GM04504 (cell line): ENCODE measurements around the gene KIAA1671.
A peak's percentile ranks its signal among the peaks of the same experiment; 100 is the strongest.

Experiments used
- DNase-seq: peaks from one replicate; pipeline ENCODE4 v3.0.0-alpha.2; 2012; ENCODE audit warnings: low read depth

The KIAA1671 gene

DNA sequence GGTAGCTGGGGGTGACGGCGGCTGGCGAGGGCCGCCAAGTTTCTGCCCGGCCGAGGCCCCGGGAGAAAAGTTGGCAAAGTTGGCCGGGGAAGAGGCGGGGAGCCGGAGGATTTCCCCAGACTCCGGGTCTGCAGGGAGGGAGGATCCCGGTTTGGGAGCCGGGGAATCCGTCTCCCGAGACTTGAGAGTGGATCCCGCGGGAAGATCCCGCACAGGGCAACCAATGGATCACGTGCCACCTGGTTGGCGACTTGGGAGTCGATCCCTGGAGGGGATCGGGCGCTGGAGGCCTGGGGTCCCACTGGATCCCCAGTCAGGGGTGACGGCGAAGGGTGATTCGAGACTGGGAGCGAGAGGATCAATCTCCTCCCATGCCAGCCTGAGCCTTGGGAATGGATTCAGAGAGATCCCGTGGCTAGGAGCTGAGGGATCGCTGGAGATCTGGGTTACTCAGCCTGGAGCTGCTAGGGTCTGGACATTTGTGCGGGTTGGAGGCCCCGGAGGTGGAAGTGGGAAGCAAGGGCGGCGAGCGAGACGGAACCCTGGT lies 394 bp downstream of the KIAA1671 start:
- no peak for DNase-seq

DNA sequence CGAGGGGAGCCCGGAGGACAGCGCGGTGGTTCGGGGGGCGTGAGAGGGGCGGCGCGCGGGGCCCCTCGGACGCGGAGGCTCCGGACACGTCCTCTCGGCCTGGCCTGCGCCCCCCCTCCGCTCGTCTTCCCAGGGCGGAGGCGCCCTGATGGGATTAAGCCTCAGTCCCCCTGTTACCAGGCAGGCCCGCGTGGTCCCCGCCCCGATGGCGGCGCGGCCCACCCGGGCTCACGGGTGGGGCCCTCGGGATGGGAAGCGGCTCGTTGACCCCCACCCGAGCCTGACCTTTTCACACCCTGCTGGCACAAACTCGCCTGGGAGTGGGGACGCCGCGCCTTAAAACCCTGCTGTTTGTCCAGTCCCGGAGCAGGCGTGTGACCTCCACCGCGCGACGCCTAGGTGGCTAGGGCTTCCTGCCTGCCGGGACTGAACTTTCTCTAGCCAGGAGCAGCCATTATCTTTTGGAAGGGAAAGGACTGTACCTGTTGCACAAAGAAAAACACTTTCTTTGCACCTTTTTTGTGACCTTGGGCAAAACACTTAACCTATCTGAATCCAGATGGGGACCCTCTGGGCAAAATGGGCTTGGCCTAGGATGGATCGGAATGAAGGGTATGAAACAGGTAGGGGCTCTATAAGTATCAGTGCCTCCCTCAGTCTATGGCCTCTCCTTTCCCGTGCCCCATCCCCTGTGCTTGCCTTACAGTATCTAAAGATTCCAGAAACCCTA lies 1.0 kb downstream of the KIAA1671 start:
- DNase-seq: no peak

DNA sequence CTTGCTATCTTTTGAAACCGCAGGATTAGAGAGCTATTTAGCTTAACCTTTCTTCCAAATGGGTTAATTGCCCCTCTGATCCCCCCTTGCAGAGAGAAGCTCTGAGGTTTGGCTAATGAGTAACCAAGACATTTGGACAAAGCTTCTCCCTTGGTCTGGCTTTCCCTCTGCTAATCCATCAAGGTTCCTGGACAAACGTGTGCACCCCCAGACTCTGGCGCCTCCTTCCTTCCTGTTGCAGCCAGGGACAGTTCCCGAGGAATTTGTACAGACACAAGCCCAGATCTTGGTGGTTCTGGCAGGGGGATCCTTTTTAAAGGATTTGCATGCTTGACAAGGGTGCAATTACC lies 1.6 kb downstream of the KIAA1671 start:
- DNase-seq: no peak

- DNase-seq: no peak
Measured at GRCh38 chr22:24954856-24955255, 2.3 kb downstream of the KIAA1671 start.

DNA sequence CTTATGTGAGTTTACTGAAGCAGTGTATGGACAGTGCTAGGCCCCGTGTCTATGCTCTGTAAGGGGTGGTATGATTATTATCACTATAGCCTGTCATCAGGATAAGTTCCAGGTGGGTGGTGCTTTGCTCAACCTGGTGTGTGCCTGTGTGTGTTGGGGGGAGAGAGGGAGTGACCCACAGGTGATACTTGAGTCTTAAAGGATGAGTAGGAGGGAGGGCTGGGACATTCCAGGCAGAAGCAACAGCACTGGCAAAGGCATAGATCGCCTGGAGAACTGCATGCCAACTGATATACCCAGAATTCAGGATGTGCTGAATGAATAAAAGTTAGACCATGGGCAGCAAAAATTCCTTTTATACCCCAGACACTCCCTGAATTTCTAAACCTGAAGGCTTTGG lies 4.5 kb downstream of the KIAA1671 start:
- DNase-seq: no peak

DNA sequence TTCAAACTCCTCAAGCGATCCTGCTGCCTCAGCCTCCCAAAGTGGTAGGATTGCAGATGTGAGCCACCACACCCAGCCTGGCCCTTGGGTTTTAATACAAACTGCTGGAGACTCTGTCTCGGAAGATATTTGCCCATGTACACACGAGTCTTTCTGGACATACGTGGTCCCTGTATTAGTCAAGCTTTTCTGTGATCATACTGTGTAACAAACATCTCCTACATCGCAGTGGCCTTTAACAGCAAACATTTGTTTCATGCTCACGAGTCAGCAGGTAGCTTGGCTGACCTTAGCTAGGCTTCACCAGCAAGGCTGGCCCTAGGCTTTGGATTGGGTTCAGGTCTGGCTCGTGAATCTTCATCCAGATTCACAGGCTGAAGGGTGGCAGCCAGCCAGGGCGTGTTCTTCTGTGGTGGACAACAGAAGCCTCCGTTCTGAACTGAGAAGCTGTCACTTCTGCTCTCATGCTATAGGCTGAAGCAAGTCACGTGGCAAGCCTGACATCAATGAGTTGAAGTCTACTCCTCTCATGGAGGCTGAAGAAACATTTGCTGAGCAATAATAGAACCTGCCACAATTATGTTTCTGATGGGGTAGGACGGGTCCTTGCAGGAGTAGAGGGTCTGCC lies 8.8 kb downstream of the KIAA1671 start:
- no peak for DNase-seq

- DNase-seq: no peak
Measured at GRCh38 chr22:24962094-24962493, 9.6 kb downstream of the KIAA1671 start.

- DNase-seq: no peak
Measured at GRCh38 chr22:24962835-24963234, 10.3 kb downstream of the KIAA1671 start.

- no peak for DNase-seq
Measured at GRCh38 chr22:24964441-24964840, 11.9 kb downstream of the KIAA1671 start.

DNA sequence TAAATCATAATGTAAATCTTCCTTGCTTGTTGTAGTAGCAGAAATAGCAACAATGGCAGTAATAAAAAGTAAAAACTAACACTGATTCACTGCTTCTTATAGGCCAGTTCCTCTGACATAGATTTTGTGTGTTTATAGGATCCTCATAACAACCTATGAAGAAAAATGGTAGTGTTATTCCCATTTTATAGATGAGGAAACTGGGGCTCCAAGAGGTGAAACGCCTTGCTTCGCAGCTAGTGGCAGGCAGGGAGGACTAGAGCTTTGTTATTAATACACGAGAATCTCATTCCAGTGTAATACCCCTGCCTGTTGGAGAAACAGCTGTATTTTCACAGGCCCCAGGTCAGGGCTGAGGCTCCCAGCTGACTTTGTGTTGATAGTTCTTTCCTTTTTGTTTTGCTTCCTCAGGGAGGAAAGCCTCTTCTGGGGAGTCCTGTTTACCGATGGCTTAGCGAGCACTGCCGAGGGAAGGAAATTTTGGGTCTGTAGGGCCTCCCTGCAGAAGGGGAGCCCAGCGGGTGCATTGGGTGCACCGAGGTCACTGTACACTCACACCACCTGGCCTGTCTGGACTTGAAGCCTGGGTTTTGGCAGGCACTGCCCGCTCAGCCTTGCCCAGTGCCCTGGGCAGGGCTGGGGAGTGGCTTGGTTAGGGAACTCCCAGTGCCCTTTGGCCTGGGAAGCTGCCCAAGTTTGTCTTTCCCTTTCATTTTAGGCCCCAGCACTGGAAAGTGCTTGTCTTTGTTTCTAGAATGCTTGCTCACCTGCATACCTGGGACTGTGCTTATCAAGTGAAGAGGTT lies 13.5 kb downstream of the KIAA1671 start:
- no peak for DNase-seq

GRCh38 chr22:24968066-24968561 lies 15.6 kb downstream of the KIAA1671 start:
- DNase-seq: no peak

DNA sequence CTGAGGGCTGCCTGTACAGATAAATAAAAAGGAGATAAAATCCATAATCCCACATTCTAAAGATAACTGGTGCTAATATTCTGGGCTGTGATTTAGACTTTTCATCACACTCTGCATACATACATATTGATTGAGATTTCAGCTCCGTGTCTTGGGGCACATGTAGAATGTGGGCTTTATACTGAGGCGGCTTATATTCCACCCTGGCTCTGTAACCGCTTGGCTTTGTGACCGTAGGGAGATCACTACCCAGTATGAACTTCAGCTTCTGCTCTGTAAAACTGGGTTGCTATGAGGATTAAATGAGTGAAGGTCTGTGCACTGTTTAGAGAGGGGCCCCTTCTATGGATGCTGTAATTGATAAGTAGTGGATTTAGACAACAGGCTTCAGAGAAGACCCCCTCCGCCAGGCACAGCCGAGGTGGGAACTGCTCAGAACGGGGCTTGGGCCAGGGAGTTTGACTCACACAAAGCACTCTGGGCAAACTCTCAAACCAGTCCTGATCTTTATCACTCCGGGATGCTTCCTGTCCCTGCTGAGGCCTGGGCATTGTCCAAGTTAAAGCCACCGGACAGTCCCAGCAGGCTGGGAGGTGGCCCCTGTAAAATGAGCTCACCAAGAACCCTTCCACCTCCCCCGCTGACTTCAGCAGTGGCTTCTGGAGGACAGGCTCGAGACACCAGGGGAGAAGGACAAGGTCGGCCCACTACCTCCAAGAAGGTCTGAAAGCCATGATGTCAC lies 17.2 kb downstream of the KIAA1671 start:
- peak; percentile 30 for DNase-seq

GRCh38 chr22:24972369-24972768 lies 19.9 kb downstream of the KIAA1671 start:
- no peak for DNase-seq

DNA sequence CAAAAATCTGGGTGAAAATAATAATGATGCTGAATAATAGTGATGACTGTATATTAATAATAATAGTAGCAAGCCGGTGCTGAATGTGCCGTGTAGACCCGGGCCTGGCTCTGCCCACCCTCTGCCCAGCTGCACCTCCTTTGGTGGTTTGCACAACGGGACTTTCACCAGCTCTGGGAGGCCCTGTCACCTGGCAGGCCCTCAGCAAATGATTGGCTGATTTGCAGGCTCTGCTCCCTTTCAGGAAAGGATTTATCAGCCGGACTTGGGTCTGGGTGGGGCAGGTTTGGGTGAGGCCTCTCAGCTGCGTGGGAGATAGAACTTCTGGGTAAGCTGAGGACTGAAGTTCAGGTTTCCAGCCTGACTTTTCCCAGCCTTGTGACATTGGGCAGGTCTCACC lies 21.4 kb downstream of the KIAA1671 start:
- no peak for DNase-seq

GRCh38 chr22:24975125-24975640 lies 22.7 kb downstream of the KIAA1671 start:
- no peak for DNase-seq

- no peak for DNase-seq
Measured at GRCh38 chr22:24975813-24976341, 23.4 kb downstream of the KIAA1671 start.

- no peak for DNase-seq
Measured at GRCh38 chr22:24976442-24977218, 24.1 kb downstream of the KIAA1671 start.

DNA sequence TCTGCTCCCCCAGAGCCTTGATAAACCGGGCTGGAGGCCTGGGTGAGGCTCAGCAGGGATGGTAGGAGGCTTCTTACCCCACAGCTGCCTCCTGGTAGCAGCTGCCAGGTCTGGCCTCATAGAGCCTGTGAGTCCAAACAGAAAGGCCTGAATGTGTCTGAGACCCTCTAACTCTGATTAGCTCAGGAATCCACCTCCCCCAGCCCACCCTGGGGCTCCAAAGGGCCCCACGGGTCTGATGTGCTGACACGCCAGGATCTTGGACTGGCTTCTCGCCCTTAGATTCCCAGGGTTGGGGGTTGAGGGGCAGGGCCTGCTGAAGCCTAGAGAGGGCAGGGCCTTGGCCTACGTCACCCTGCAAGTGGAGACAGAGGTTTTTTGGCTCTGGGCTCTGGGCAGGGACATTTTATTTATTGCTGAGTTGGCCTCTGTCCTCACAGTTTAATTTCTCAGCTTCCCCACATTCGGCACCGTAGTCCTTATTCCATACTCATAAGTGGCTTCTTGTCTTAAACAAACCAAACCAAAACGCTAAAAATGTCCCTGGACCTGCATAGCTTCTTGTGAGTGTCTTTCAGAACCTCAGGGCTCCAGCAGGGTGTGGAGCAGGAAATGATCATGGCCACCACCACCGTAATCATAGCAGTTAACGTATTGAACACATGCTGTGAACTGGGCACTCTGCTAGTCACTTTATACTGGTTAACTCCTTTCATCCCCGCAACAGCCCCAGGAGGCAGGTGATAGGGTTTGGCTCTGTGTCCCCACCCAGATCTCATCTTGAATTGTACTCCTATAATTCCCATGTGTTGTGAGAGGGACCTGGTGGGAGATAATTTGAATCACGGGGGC lies 25.1 kb downstream of the KIAA1671 start:
- DNase-seq: no peak

GRCh38 chr22:24978308-24978707 lies 25.8 kb downstream of the KIAA1671 start:
- no peak for DNase-seq

GRCh38 chr22:24981066-24981465 lies 28.6 kb downstream of the KIAA1671 start:
- DNase-seq: no peak
